ENCODE results near the gene RPP25L. TPM values are rescaled to one million over a fixed set of nuclear protein-coding genes. Genes with fewer than 3 reads are reported as not detected.
"Not testable (repeated sequence)": the region's sequence is repeated elsewhere in the genome, so short reads cannot be mapped to it uniquely, and the experiment has no call there.

RPP25L gene
- total and polyA plus RNA-seq, 12 donors: 10.5 to 42.9 (median 27.6) TPM

- Histone ChIP-seq H3K36me3 (replicated peaks in 1 of 2) (peaks cover 0 to 17% of the 10 kb centered on the region in 2 donors), H3K27ac (peak overlapping the region in 1 of 5 donors; percentile 66), H3K27me3 (no peaks in the 10 kb centered on the region), H3K9me3 (replicated peaks in 1 of 3) (no peaks in the 10 kb centered on the region), H3K4me3 (no peak overlapping the region), H3K4me1 (replicated peaks in 1 of 2) (peaks cover 18% of the 10 kb centered on the region in 2 donors)
- intact Hi-C loops (cut with DNase I): no loop called here
- TF ChIP-seq POLR2A (IDR thresholded peaks at IDR 0.05) (no peak), CTCF (IDR thresholded peaks at IDR 0.05) (no peak)
- peak in 1 of 7 donors; percentile 46 for DNase-seq
Measured at GRCh38 chr9:34644766-34645314, 32.9 kb upstream of the RPP25L start.

DNA sequence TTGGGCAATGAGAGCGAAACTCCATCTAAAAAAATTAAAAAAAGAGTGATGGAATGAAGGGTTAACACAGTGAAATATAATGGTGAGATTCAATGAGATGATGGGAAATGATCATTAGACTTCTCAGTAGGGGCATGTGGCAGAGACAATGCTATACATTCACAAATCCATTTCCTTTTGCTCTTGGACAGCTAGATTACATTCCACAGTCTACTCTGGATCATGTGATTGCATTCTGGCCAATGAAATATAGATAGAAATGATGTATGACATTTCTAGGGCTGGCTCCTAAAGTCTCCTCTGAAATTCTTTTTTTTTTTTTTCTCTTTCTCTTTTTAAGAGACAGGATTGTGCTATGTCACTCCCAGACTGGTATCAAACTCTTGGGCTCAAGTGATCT is 30.8 kb upstream of the RPP25L start:
- Histone ChIP-seq H3K27me3 (no peaks in the 10 kb centered on the region), H3K4me1 (replicated peaks in 1 of 2) (peaks cover 20 to 23% of the 10 kb centered on the region in 2 donors), H3K27ac (no peak overlapping the region), H3K4me3 (no peak overlapping the region), H3K9me3 (replicated peaks in 1 of 3) (no peaks in the 10 kb centered on the region), H3K36me3 (replicated peaks in 1 of 2) (no peaks in the 10 kb centered on the region)
- intact Hi-C loops (cut with DNase I): no loop called here
- no peak for TF ChIP-seq POLR2A (IDR thresholded peaks at IDR 0.05)
- no peak for TF ChIP-seq CTCF (IDR thresholded peaks at IDR 0.05)
- DNase-seq: no peak
- WGBS, 4 donors: 95 to 100% (median 99%) methylated on average over 1 of the region's 1 CpG

DNA sequence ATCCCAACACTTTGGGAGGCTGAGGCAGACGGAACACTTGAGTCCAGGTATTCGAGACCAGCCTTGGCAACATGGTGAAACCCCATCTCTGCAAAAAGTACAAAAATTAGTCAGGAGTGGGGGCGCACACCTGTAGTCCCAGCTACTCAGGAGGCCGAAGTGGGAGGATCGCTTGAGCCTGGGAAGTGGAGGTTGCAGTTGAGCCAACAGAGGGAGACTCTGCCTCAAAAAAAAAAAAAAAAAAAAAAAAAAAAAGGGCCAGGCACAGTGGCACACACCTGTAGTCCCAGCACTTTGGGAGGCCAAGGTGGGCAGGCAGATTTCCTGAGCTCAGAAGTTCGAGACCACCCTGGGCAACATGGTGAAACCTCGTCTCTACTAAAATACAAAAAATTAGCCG is 27.4 kb upstream of the RPP25L start:
- DNase-seq; H3K36me3 ChIP-seq (replicated peaks in 1 of 2); H3K9me3 ChIP-seq (replicated peaks in 1 of 3); H3K27ac ChIP-seq; H3K27me3 ChIP-seq; intact Hi-C loops (cut with DNase I); H3K4me3 ChIP-seq: not testable (repeated sequence)
- 82 to 100% (median 90%) methylated on average over 5 to 8 of the region's 8 CpGs for WGBS, 4 donors
- peaks cover 19 to 26% of the 10 kb centered on the region in 2 donors for H3K4me1 ChIP-seq (replicated peaks in 1 of 2)

DNA sequence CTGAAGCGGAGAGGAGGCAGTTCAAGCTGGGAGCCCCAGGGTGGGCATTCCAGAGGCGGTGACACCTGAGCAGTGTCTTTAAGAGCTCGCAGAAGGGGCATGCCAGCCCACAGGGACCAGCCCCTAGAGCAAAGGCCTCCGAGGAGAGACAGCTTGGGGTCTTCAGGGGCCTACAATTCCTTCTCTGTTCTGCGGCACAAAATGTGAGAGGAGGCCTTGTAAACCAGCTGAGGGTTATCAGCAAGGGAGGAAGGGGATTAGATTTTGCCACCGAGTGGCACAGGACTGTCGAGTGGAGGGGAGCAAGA is 26.2 kb upstream of the RPP25L start:
- intact Hi-C loops (cut with DNase I): no loop called here
- H3K36me3 ChIP-seq (replicated peaks in 1 of 2): peaks cover 0 to 6% of the 10 kb centered on the region in 2 donors
- peak overlapping the region in 3 of 4 donors; percentile 60 to 92 (median 88) for H3K4me3 ChIP-seq
- no peak for DNase-seq
- H3K27me3 ChIP-seq: no peaks in the 10 kb centered on the region
- 10 to 16% (median 12%) methylated on average over 6 to 7 of the region's 7 CpGs for WGBS, 4 donors
- H3K27ac ChIP-seq: peak overlapping the region; percentile 52 to 89 (median 71)
- TF ChIP-seq CTCF (IDR thresholded peaks at IDR 0.05) (no peak), POLR2A (IDR thresholded peaks at IDR 0.05) (no peak)
- no peaks in the 10 kb centered on the region for H3K9me3 ChIP-seq (replicated peaks in 1 of 3)
- peaks cover 19 to 26% of the 10 kb centered on the region in 2 donors for H3K4me1 ChIP-seq (replicated peaks in 1 of 2)
